ENCODE data around the gene ANXA11.
"Not testable (repeated sequence)": the region's sequence is repeated elsewhere in the genome, so short reads cannot be mapped to it uniquely, and the experiment has no call there.

ANXA11 gene

GRCh38 chr10:80234331-80235235, 29.2 kb upstream of the ANXA11 start:
- H3K27me3 ChIP-seq; DNase-seq; H3K9me3 ChIP-seq; H3K36me3 ChIP-seq; H3K4me3 ChIP-seq (ENCODE audit: low read depth, low read length); H3K4me1 ChIP-seq: not testable (repeated sequence)

GRCh38 chr10:80233871-80234270, 28.5 kb upstream of the ANXA11 start:
- H3K27me3 ChIP-seq; DNase-seq; H3K4me1 ChIP-seq; H3K9me3 ChIP-seq; H3K36me3 ChIP-seq; H3K4me3 ChIP-seq (ENCODE audit: low read depth, low read length): not testable (repeated sequence)

GRCh38 chr10:80226723-80227122, 21.4 kb upstream of the ANXA11 start:
- not testable (repeated sequence) for DNase-seq; H3K4me1 ChIP-seq; H3K36me3 ChIP-seq; H3K9me3 ChIP-seq; H3K27me3 ChIP-seq; H3K4me3 ChIP-seq (ENCODE audit: low read depth, low read length)

- H3K36me3 ChIP-seq; H3K4me3 ChIP-seq (ENCODE audit: low read depth, low read length); DNase-seq: not testable (repeated sequence)
Observed at GRCh38 chr10:80223031-80223419, 17.7 kb upstream of the ANXA11 start.

GRCh38 chr10:80218878-80219277, 13.5 kb upstream of the ANXA11 start:
- not testable (repeated sequence) for H3K4me1 ChIP-seq; DNase-seq; H3K4me3 ChIP-seq (ENCODE audit: low read depth, low read length); H3K9me3 ChIP-seq; H3K27me3 ChIP-seq; H3K36me3 ChIP-seq

More at GRCh38 chr10:80223031-80223419, 17.7 kb upstream of the ANXA11 start:
- H3K27me3 ChIP-seq, H3K9me3 ChIP-seq, H3K4me1 ChIP-seq: not testable (repeated sequence)

GRCh38 chr10:80214368-80214982, 9.1 kb upstream of the ANXA11 start:
- not testable (repeated sequence) for H3K4me1 ChIP-seq; H3K27me3 ChIP-seq; H3K4me3 ChIP-seq (ENCODE audit: low read depth, low read length); H3K9me3 ChIP-seq; H3K36me3 ChIP-seq; DNase-seq

- H3K4me3 ChIP-seq (ENCODE audit: low read depth, low read length); DNase-seq: not testable (repeated sequence)
Observed at GRCh38 chr10:80212535-80213115, 7.3 kb upstream of the ANXA11 start.

GRCh38 chr10:80211786-80212185, 6.4 kb upstream of the ANXA11 start:
- Histone ChIP-seq H3K27me3 (no peaks in the 10 kb centered on the region), H3K36me3 (no peaks in the 10 kb centered on the region), H3K9me3 (no peaks in the 10 kb centered on the region), H3K4me1 (no peaks in the 10 kb centered on the region), H3K4me3 (ENCODE audit: low read depth, low read length) (no peak overlapping the region)
- TF ChIP-seq CTCF (IDR thresholded peaks at IDR 0.05; ENCODE audit: low read depth, low read length), result no peak
- DNase-seq, result no peak

More at GRCh38 chr10:80212535-80213115, 7.3 kb upstream of the ANXA11 start:
- not testable (repeated sequence) for H3K9me3 ChIP-seq, H3K4me1 ChIP-seq, H3K27me3 ChIP-seq, H3K36me3 ChIP-seq

GRCh38 chr10:80210259-80210658, 4.9 kb upstream of the ANXA11 start:
- H3K36me3 ChIP-seq, result no peaks in the 10 kb centered on the region
- no peaks in the 10 kb centered on the region for H3K27me3 ChIP-seq
- no peaks in the 10 kb centered on the region for H3K9me3 ChIP-seq
- H3K4me1 ChIP-seq, result no peaks in the 10 kb centered on the region
- no peak for DNase-seq
- no peak for TF ChIP-seq CTCF (IDR thresholded peaks at IDR 0.05; ENCODE audit: low read depth, low read length)
- no peak overlapping the region for H3K4me3 ChIP-seq (ENCODE audit: low read depth, low read length)
